Measurements from ENCODE around the gene CCDC170.

CCDC170 gene

DNA sequence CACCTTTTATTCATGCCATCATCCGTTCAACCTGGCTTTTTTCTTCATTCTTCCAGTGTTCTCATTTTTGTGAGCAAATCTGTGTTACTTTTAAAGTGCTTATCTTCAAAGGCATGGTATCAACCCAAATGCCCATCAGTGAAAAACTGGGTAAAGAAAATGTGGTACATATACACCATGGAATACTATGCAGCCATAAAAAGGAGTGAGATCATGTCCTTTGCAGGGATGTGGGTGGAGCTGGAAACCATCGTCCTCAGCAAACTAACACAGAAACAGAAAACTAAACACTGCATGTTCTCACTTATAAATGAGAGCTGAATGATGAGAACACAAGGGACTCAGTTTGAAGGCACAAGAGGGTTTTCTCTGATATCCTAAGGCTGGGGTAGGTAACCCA lies 130.3 kb downstream of the CCDC170 start:
- no peak for DNase-seq

- no peak for DNase-seq
These were observed 130.7 kb downstream of the CCDC170 start for GRCh38 chr6:151624481-151624880.

DNA sequence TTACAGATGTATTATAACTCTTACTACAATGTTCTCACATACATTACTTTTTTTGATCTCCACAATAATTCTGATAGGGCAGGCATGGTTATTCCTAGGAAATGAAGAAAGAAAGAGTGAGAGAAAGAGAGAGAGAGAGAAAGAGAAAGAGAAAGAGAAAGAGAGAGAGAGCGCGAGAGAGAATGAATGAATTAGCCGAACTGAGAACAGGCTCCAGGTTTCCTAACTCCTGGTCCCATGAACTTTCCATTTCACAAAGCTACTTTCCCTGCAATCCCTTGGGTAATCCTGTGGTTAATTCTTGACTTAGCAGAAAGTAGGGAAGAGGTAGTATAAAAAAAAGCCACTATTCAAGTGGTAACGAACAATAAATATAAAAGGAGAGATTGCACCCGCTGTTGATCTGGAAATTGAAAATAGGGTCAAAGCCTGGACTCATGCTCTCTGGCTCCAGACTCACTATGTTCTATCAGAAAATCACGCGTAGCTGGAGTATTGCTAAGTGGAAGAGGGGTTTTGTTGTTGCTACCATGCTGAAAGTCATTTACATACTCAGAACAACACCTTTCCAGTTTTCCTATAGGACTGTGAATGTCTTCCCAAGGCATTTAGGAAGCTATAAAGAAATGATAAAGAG lies 131.2 kb downstream of the CCDC170 start:
- DNase-seq = no peak

GRCh38 chr6:151627689-151628444 lies 134.1 kb downstream of the CCDC170 start:
- DNase-seq = no peak

GRCh38 chr6:151629791-151630190 lies 136.0 kb downstream of the CCDC170 start:
- DNase-seq = no peak

- no peak for DNase-seq
These were observed 136.6 kb downstream of the CCDC170 start for GRCh38 chr6:151630387-151630786.

DNA sequence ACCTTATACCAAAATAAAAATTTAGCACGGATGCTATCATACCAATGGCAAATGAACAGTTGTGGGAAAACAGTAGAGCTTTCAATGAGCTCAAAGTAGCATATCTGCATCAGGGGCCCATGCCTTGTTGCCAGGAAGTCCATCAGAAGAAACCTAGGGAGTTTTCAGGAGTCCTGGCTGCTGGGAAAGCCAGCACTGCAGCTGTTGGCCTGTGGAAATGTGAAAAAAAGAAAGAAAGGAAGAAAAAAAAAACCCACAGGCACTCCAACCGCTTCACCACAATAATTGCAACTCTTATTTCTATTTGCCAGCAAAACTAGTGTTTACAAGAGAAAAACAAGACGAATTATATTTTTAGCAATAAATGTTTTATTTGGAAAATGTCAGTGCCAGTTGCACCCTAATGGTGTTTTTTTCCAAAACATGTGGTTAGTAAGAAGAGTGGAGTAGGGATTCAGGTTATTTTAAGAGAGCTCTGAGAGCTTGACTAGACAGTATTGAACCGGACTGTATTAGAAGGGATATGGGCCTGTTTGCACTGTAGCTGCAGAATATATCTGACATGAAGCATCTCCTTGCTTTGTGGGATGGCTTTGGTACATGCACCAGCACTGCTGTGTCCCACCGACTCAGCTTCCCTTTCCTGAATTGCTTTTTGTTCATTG lies 137.3 kb downstream of the CCDC170 start:
- no peak for DNase-seq

DNA sequence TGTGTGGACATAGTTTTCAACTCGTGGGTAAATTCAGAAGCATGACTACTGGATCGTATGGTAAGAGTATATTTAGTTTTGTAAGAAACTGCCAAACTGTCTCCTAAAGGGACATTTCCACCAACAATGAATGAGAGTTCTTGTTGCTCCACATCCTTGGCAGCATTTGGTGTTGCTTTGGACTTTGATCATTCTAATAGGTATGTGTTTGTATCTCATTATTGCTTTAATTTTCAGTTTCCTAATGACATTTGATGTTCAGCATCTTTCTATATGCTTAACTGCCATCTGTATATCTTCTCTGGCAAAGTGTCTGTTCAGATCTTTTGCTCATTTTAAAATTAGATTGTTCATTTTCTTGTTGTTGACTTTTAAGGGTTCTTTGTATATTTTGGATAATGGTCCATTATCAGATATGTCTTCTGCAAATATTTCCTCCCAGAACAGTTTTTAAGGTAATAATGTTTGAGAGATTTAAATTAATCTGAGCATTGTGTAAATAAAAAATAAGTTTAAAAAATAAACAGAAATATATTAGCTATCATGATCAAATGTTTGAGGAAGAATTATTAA lies 138.7 kb downstream of the CCDC170 start:
- no peak for DNase-seq

GRCh38 chr6:151633526-151634335 lies 139.9 kb downstream of the CCDC170 start:
- no peak for DNase-seq

DNA sequence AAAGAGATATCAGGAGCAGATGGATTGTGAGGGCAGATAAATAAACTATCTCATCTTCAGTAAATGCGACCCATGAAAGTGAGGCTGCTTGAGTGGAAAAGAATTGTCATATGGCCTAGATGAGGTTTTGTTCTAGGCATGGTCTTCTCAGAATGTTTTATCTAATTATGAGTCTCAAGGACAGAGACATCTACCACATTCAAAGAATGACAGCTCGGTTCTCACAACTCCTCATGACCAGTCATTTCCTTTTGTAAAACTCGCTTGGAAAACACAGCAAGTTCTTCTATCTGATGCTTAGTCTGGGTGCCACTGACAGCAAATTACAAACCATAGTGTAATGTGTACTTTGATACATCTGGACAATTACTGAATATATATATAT lies 140.5 kb downstream of the CCDC170 start:
- DNase-seq = no peak

DNA sequence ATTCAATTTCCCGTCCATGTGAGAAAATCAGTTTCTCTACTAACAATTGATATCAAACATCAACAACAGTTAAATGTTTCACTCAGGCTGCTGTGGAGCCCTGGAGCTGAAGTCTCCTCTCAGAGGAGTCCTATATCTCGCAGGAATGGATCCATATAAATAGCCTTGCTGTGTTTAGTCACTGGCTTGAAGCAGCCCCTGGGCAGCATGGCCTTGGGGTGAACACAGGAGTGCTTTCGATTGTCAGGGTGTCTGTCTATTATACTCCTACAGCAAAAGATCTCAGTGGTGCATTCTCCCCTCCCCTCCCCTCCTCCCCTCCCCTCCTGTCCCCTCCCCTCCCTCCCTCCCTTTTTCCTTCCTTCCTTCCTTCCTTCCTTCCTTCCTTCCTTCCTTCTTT lies 141.9 kb downstream of the CCDC170 start:
- no peak for DNase-seq

- DNase-seq = no peak
These were observed 144.0 kb downstream of the CCDC170 start for GRCh38 chr6:151637814-151638213.

- DNase-seq = no peak
These were observed 145.9 kb downstream of the CCDC170 start for GRCh38 chr6:151639750-151640149.

DNA sequence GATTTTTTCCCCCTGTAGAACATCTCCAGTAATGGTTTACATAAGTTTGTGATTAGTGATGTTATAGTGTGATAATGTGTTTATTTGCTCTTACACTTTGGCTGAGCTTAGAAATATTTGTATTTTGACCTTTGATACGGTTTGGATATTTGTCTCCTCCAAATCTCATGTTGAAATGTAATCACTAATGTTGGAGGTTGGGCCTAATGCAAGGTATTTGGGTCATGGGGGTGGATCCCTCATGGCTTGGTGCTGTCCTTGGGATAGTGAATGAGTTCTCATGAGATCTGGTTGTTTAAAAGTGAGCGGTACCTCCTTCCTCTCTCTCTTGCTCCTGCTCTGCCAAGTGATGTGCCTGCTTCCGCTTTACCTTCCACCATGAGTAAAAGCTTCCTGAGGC lies 147.2 kb downstream of the CCDC170 start:
- no peak for DNase-seq

DNA sequence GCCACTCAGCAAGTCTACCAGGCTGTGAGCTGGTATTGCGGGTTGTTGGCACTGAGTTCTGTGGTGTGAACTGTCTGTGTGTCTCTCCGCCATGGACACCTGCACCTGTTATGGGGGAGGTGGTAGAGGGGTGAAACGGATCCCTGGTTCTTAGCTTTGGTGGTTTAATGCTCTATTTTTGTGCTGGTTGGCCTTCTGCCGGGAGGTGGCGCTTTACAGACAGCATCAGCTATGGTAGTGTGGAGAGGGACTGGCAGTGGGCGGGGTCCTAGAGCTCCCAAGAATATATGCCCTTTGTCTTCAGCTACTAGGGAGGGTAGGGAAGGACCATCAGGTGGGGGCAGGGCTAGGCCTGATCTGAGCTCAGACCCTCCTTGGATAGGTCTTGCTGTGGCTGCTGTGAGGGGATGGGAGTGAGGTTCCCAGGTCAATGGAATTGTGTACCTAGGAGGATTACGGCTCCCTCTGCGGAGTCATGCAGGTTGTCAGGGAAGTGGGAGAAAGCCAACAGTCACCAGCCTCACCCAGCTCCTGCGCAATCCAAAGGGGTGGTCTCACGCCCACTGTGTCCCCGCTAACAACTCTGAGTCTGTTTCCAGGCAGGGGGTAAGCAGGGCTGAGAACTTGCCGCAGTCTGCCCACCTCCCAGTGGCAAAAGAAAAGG lies 154.3 kb downstream of the CCDC170 start:
- no peak for DNase-seq

- no peak for DNase-seq
These were observed 156.0 kb downstream of the CCDC170 start for GRCh38 chr6:151649835-151650234.

GRCh38 chr6:151651639-151652038 lies 157.8 kb downstream of the CCDC170 start:
- no peak for DNase-seq

DNA sequence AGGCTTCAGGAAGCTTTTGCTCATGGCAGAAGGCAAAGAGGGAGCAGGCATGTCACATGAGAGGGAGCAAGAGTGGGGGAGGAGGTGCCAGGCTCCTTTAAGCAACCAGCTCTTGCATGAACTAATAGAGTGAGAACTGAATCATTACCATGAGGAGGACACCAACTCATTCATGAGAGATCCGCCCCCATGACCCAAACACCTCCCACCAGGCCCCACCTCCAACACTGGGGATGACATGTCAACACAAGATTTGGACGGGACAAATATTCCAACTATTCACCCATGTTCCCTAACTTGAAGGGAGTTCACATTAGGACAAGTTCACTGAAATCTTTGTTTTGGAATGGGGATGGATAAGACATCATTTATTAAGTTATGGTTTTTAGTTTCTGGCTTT lies 158.5 kb downstream of the CCDC170 start:
- DNase-seq = no peak

GRCh38 chr6:151655099-151655498 lies 161.3 kb downstream of the CCDC170 start:
- DNase-seq = no peak

DNA sequence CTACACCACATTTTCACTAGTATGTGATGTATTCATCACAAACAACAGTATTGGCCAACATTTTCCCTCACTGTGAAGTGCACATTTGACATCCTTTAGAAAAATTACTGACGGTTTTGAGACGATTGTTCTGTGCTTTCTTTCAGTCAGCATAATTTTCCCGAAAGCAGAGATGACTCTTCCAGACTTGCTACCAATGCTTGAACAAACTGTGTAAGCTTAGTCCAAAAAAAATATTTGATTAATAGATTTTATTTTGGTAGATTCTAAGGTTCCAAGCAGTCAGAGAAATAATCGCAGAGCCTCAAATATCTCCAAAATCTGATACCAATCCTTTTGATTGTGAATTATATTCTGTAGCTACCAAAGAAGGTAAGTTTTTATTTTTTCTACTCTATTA lies 162.6 kb downstream of the CCDC170 start:
- DNase-seq = no peak

- no peak for DNase-seq
These were observed 164.3 kb downstream of the CCDC170 start for GRCh38 chr6:151658091-151658490.

DNA sequence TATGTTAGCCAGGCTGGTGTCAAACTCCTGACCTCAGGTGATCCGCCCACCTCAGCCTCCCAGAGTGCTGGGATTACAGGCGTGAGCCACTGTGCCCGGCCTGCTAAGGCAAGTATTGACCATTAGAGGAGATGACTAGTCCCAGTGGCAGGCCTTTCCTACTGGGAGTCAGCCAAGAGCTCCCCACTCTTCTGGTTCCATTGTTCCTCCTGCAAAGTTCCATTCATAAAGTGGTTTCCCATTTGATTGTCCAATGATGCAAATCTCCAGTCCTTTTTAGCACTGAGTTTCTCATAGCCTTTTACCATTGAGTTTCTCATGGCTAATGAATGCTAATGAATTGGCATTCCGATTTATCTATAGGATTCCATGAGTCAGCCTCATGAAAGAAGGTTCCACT lies 165.4 kb downstream of the CCDC170 start:
- no peak for DNase-seq

Data from stimulated activated naive CD4-positive, alpha-beta T cell (primary cell).